Liver (tissue), 9 donors: ENCODE measurements around the gene MAIP1. TPM values are rescaled to one million over a fixed set of nuclear protein-coding genes. Genes with fewer than 3 reads are reported as not detected.

Experiments
- DNase-seq: peaks from one replicate; pipeline ENCODE4 v3.0.0-alpha.2; 2017; ENCODE audit warnings: low spot score
- H3K27ac ChIP-seq, 2 donors: one replicate each; pipeline ENCODE4 v1.7.0; 2013; ENCODE audit warnings: inconsistent platforms in 2 of 2, low read length in 2 of 2, control low read depth in 1 of 2, low read depth in 1 of 2, mild to moderate bottlenecking in 1 of 2
- H3K27me3 ChIP-seq, 4 donors: one replicate each; pipeline versions ENCODE4 v1.6.1 to v1.7.0; 2013; ENCODE audit warnings: low read length in 3 of 4, inconsistent platforms in 1 of 4, mild to moderate bottlenecking in 1 of 4, moderate library complexity in 1 of 4; ENCODE audit not compliant: control insufficient read depth in 4 of 4, insufficient read depth in 4 of 4
- H3K36me3 ChIP-seq, 4 donors: one replicate each; pipeline versions ENCODE4 v1.6.1 to v1.7.0; 2013; ENCODE audit warnings: low read length in 3 of 4, mild to moderate bottlenecking in 3 of 4, low read depth in 1 of 4, moderate library complexity in 1 of 4; ENCODE audit not compliant: control insufficient read depth in 4 of 4, insufficient read depth in 3 of 4
- H3K4me1 ChIP-seq, 4 donors: one replicate each; pipeline versions ENCODE4 v1.6.1 to v1.7.0; 2013; ENCODE audit warnings: low read length in 3 of 4, mild to moderate bottlenecking in 3 of 4, moderate library complexity in 1 of 4; ENCODE audit not compliant: control insufficient read depth in 4 of 4, insufficient read depth in 4 of 4
- H3K4me3 ChIP-seq, 3 donors: one replicate each; pipeline versions ENCODE4 v1.6.1 to v1.7.0; 2013; ENCODE audit warnings: low read length in 3 of 3, control low read depth in 1 of 3, low read depth in 1 of 3, mild to moderate bottlenecking in 1 of 3
- H3K9ac ChIP-seq, 2 donors: one replicate each; pipeline ENCODE4 v1.7.0; 2013; ENCODE audit warnings: low read length in 2 of 2, mild to moderate bottlenecking in 2 of 2, moderate library complexity in 2 of 2, control low read depth in 1 of 2, low read depth in 1 of 2
- H3K9me3 ChIP-seq, 4 donors: one replicate each; pipeline versions ENCODE4 v1.6.1 to v1.7.0; 2013; ENCODE audit warnings: low read length in 3 of 4; ENCODE audit not compliant: control insufficient read depth in 4 of 4
- CTCF ChIP-seq: fragments of 150-350 bp; IDR thresholded peaks from 2 replicates; pipeline ENCODE4 v1.5.1; 2017; ENCODE audit warnings: improper control_type of control experiment, low read depth, low read length; ENCODE audit not compliant: missing input control
- EGR1 ChIP-seq, 2 donors: IDR thresholded peaks; 2 replicates each; pipeline ENCODE4 v1.6.1; 2016 to 2018; ENCODE audit warnings: antibody characterized with exemption in 2 of 2, low read depth in 2 of 2
- FOXA1 ChIP-seq: IDR thresholded peaks from 2 replicates; pipeline ENCODE4 v1.6.1; 2016; ENCODE audit warnings: antibody characterized with exemption
- FOXA2 ChIP-seq: IDR thresholded peaks from 2 replicates; pipeline ENCODE4 v1.6.1; 2016; ENCODE audit warnings: antibody characterized with exemption
- GABPA ChIP-seq, 2 donors: IDR thresholded peaks in 1 of 2; conservative IDR thresholded peaks in 1 of 2; 2 replicates each; pipeline ENCODE4 v1.6.1; 2016; ENCODE audit warnings: antibody characterized with exemption in 2 of 2, mild to moderate bottlenecking in 1 of 2, moderate library complexity in 1 of 2
- HNF4A ChIP-seq, 2 donors: conservative IDR thresholded peaks; 2 replicates each; pipeline ENCODE4 v1.6.1; 2016; ENCODE audit warnings: antibody characterized with exemption in 2 of 2, mild to moderate bottlenecking in 2 of 2
- HNF4G ChIP-seq: IDR thresholded peaks from 2 replicates; pipeline ENCODE4 v1.6.1; 2016; ENCODE audit warnings: antibody characterized with exemption
- JUND ChIP-seq, 2 donors: IDR thresholded peaks; 2 replicates each; pipeline ENCODE4 v1.6.1; 2016; ENCODE audit warnings: antibody characterized with exemption in 2 of 2
- MAX ChIP-seq: IDR thresholded peaks from 2 replicates; pipeline ENCODE4 v1.6.1; 2016; ENCODE audit warnings: antibody characterized with exemption
- NR2F2 ChIP-seq: IDR thresholded peaks from 2 replicates; pipeline ENCODE4 v1.6.1; 2016; ENCODE audit warnings: antibody characterized with exemption
- RAD21 ChIP-seq, 2 donors: IDR thresholded peaks; 2 replicates each; pipeline ENCODE4 v1.6.1; 2016; ENCODE audit warnings: antibody characterized with exemption in 2 of 2, mild to moderate bottlenecking in 2 of 2
- REST ChIP-seq: IDR thresholded peaks from 2 replicates; pipeline ENCODE4 v1.6.1; 2016; ENCODE audit warnings: antibody characterized with exemption, mild to moderate bottlenecking
- RXRA ChIP-seq, 2 donors: IDR thresholded peaks; 2 replicates each; pipeline ENCODE4 v1.6.1; 2017 to 2018; ENCODE audit warnings: antibody characterized with exemption in 2 of 2, mild to moderate bottlenecking in 1 of 2
- SP1 ChIP-seq: IDR thresholded peaks from 2 replicates; pipeline ENCODE4 v1.6.1; 2018; ENCODE audit warnings: antibody characterized with exemption, mild to moderate bottlenecking
- TAF1 ChIP-seq: conservative IDR thresholded peaks from 2 replicates; pipeline ENCODE4 v1.6.1; 2016; ENCODE audit warnings: antibody characterized with exemption, mild to moderate bottlenecking
- YY1 ChIP-seq: IDR thresholded peaks from 2 replicates; pipeline ENCODE4 v1.6.1; 2016; ENCODE audit warnings: antibody characterized with exemption, mild to moderate bottlenecking
- ZBTB33 ChIP-seq: IDR thresholded peaks from 2 replicates; pipeline ENCODE4 v1.6.1; 2016; ENCODE audit warnings: antibody characterized with exemption
- WGBS: extraction: QIAGEN DNeasy Blood & Tissue Kit; methylation state at CpG from one replicate; pipeline ENCODE4 v1.1.7; 2013; 5-methylcytosine and 5-hydroxymethylcytosine counted together
- polyA plus RNA-seq, 2 donors: library from polyadenylated mRNA; stranded (reverse) in 1 of 2; unstranded in 1 of 2; fragments of 200-250 nt in 1 of 2; fragments of >200 nt in 1 of 2; fragmentation: Nextera tagmentation in 1 of 2; extraction: Ambion mirVana in 1 of 2; gene quantifications; one replicate each; pipeline versions ENCODE4 v1.2.1 to v1.2.3, GENCODE V29; 2013 to 2015
- total RNA-seq, 2 donors: library from RNA; depleted of rRNA; stranded (reverse); fragments of >200 nt; gene quantifications; one replicate each; pipeline ENCODE4 v1.2.3, GENCODE V29; 2014
- donor health status: healthy.
- donor health status: healthy.
- donor health status: healthy.
- donor health status: healthy.
- donor health status: healthy.

MAIP1 gene
- total and polyA plus RNA-seq, 4 donors: 23.0 to 40.2 (median 28.6) TPM

GRCh38 chr2:199914372-199914958 lies 40.9 kb upstream of the MAIP1 start:
- Histone ChIP-seq H3K4me3 (no peak overlapping the region), H3K27me3 (no peaks in the 10 kb centered on the region), H3K9ac (no peak overlapping the region), H3K9me3 (no peaks in the 10 kb centered on the region), H3K36me3 (peaks cover 0 to 4% (median 3%) of the 10 kb centered on the region in 4 donors), H3K27ac (no peak overlapping the region), H3K4me1 (peaks cover 0 to 19% (median 15%) of the 10 kb centered on the region in 4 donors)
- TF ChIP-seq GABPA (IDR thresholded peaks at IDR 0.05 in 1 of 2, conservative IDR thresholded peaks at IDR 0.05 in 1 of 2) (no peak), FOXA1 (no peak), YY1 (no peak), FOXA2 (no peak), MAX (no peak), TAF1 (no peak), RXRA (IDR thresholded peaks at IDR 0.05) (no peak), CTCF (no peak), ZBTB33 (no peak), HNF4G (no peak), SP1 (no peak), RAD21 (IDR thresholded peaks at IDR 0.05) (no peak), JUND (IDR thresholded peaks at IDR 0.05) (no peak), REST (no peak), NR2F2 (no peak), EGR1 (IDR thresholded peaks at IDR 0.05; ENCODE audit: low read depth in 2 of 2) (no peak), HNF4A (conservative IDR thresholded peaks at IDR 0.05) (no peak)
- no peak for DNase-seq
- 83% methylated on average over 2 of the region's 2 CpGs for WGBS

GRCh38 chr2:199916980-199917379 lies 38.4 kb upstream of the MAIP1 start:
- no peak for DNase-seq
- Histone ChIP-seq H3K9me3 (no peaks in the 10 kb centered on the region), H3K36me3 (peaks cover 0 to 4% (median 3%) of the 10 kb centered on the region in 4 donors), H3K4me1 (peaks cover 0 to 7% (median 5%) of the 10 kb centered on the region in 4 donors), H3K27ac (no peak overlapping the region), H3K4me3 (no peak overlapping the region), H3K9ac (no peak overlapping the region), H3K27me3 (no peaks in the 10 kb centered on the region)
- TF ChIP-seq HNF4G (no peak), GABPA (IDR thresholded peaks at IDR 0.05 in 1 of 2, conservative IDR thresholded peaks at IDR 0.05 in 1 of 2) (no peak), FOXA2 (no peak), TAF1 (no peak), NR2F2 (no peak)
- 88% methylated on average over 4 of the region's 4 CpGs for WGBS
